Mammary epithelial cell (primary cell): Measurements from ENCODE around the gene ABHD8.

Experiments used
- CTCF ChIP-seq, 2 donors: IDR thresholded peaks in 1 of 2; conservative IDR thresholded peaks in 1 of 2; 2 replicates each; pipeline ENCODE4 v1.5.1; 2011 to 2012; ENCODE audit warnings: inconsistent platforms in 2 of 2, low read length in 2 of 2, mild to moderate bottlenecking in 2 of 2, control low read depth in 1 of 2, low read depth in 1 of 2; ENCODE audit not compliant: insufficient read depth in 1 of 2; ENCODE audit errors: extremely low read depth in 1 of 2
- EZH2 ChIP-seq: IDR thresholded peaks from 2 replicates; pipeline ENCODE4 v1.6.1; 2012; ENCODE audit warnings: low read length, inconsistent platforms, borderline replicate concordance

DNA sequence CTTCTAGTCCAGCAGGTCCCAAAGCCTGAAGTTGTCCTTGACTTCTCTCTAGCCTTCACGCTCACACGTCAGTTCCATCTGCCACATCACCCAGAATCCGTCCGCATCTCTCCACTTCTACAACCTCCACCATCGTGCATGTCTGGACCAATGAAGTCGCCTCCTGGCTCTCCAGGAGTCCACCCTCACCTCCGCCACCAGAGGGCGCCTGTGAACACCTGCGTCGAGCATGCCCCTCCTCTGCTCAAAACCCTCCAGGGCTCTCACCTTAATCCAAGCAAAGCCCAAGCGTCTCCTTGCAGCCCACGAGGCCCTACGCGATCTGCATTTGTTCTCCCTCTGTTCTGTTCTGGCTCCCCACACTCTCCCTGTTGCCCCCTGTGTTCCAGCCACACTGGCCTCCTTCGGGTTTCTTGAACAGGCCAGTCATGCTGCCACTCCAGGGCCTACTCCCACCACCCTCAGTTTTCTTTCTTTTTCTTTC is 42.3 kb downstream of the ABHD8 start:
- TF ChIP-seq CTCF (conservative IDR thresholded peaks at IDR 0.05 in 1 of 2, IDR thresholded peaks at IDR 0.05 in 1 of 2; ENCODE audit: extremely low read depth in 1 of 2, insufficient read depth in 1 of 2, low read depth in 1 of 2, low read length in 2 of 2) = peak; percentile 93 to 98
- TF ChIP-seq EZH2 = no peak
